ENCODE measurements around the gene LYPD8. TPM values are rescaled to one million over a fixed set of nuclear protein-coding genes. Genes with fewer than 3 reads are reported as not detected.

LYPD8 gene
- total RNA-seq, 1 donor from 2014 or later = not detected

DNA sequence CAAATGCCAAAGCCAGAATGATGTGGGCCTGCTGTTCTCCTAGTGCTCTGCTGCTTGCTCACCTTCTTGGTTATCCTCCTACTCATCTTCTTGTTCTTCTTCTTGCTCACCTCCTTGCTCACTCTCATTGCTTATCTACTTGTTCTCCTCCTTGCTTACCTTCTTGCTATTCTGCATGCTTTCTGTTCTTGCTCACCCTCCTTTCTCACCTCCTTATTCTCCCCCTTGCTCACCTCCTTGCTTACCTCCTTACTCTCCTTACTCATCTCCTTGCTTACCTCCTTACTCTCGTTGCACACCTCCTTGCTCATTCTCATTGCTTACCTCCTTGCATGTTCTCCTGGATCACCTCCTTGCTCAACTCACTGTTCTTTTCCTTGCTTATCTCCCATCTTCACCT lies 52.8 kb downstream of the LYPD8 start, which contains the start of gene OR14I1:
Gene OR14I1, minus strand, starts transcription at position 53 of the 400 bp plus-strand sequence.
- no peak for DNase-seq (ENCODE audit: extremely low read depth, low read depth, low spot score)

DNA sequence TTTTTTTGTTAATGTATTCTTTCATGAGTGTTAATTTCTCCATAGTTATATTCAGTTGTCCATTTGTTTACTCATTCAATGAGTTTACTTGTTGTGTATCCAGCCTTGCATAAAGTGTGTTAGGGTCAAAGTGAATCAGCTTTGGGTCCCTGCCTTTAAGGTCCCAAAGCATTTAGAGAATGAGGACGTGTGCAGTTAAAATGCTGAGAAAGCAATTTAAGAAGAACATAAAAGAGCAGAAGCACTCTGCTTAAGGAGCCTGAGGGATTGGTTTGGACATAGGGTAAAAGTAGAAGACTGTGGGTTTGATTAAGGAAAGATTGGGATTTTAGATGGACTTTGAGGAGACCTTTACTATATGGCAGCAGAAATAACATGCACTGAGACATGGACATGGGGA lies 56.5 kb downstream of the LYPD8 start:
- DNase-seq (ENCODE audit: extremely low read depth, low read depth, low spot score) = no peak

DNA sequence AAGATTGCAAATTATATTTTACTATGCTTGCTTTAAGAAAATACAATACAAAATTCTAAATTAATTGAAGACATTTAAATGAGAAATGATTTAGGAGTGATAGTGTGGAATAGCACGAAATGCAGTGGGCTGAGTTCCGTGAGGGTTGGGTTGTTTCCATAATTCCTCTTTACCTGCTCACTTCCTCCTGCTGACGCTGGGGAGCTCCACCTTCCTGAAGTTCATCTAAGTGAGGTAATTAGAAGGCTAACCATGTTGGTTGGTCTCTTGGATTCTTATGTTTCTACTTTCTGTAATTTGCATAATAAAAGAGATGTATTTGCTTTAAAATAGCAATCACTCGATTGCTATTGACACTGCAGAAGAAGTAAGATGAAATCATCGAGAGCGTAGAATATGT lies 57.7 kb downstream of the LYPD8 start:
- DNase-seq (ENCODE audit: extremely low read depth, low read depth, low spot score) = no peak

DNA sequence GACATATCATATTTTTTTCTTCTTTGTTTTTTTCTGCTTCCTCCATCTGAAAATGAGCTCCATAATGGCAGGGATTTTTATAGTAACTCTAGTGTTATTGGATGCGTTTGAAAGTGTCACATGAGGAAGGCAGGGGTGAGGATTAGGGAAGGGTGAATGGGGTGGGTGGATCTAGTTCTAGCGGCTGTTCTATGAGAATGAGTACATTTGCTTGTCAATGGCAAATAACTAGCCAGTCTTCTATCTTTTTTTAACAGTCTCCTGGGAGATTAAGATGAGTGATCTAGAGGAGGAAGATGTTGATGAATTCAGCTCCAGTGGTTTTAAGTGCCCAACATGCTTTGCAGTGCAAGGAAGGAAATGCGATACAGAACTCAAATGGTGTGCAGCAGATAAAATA lies 58.8 kb downstream of the LYPD8 start:
- DNase-seq (ENCODE audit: extremely low read depth, low read depth, low spot score) = no peak

DNA sequence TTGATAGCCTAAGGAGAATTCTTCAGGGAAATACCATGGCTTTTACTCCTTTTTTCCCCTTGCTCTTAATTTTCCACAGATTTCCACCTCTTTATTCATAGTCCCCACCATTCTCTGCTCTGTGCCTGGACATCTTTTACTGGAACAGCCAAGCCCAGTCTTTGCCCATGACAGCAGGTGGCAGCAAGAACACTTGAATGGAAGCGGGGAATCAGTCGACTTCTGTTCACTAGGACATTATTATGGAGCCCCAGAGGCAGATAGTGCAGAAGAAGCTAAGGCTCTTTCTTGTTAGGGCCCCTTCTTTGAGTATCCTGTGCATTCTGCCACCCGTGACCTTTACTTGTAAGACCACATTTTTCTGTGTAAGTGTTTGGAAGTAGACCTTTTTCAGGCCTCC lies 59.3 kb downstream of the LYPD8 start:
- DNase-seq (ENCODE audit: extremely low read depth, low read depth, low spot score) = no peak

DNA sequence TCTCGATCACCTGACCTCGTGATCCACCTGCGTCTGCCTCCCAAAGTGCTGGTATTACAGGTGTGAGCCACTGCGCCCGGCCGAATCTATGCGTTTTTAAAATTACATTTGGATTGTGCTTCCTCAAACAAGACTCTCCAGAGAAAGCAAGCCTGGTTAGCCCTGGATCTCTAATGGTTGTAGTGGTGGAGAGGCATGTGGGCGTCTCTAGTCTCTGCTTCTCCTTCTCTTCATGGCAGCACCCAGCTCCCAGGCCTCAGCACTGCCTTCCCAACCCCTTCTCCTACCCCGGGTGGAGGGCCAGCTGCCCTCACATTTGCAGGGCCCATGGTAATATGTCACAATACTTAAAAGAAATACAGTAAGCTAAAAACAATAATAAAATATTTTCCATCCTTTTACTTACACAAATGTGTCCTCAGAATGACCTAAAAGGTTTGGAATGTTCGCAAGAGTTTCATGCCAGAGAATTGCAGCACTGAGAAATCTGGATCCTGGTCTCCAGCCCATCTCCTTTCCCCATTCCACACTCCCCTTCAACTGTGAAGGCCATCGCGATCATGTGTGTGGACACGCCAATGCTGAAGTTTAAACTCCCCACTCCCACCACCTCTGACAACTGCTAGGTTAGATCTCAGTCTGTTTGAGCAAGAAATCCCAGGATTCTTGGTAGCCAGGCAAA lies 60.0 kb downstream of the LYPD8 start:
- no peak for DNase-seq (ENCODE audit: extremely low read depth, low read depth, low spot score)

DNA sequence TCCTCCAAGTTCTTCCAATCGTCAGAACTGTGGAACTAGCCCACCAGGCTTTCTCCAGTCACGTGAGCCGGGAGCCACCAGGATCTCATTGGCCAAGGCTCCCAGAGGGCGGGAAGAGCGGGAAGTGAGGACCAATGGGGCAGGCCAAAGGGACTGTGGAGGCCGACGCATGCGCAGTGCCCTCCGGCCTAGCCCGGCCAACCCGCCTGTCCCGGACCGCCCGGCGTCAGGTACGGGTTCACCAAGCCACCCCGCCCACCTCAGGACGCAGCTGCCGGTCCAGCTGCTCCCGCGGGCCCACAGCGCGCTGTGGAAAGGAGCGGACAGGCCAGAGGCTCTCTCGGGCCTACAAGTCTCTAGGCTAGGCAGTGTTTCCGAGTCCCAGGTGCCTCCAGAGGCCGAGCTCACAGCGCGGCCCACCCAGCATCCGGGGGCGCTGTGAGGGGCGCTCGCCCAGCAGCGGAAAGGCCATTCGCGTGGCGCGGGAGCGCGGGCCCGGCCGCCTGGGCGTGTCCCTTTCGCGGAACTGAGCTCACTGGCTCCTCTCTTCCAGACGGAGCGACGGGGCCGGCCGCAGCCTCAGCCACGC lies 63.9 kb downstream of the LYPD8 start:
- DNase-seq (ENCODE audit: extremely low read depth, low read depth, low spot score) = no peak

Other genes with a start within 250 kb of the LYPD8 start
- not detected in 2 replicates for gene OR2G6, start 247.7 kb downstream of the LYPD8 start, total RNA-seq
- gene OR2T29, start 193.0 kb downstream of the LYPD8 start, total RNA-seq = not detected in 2 replicates
- not detected in 2 replicates for gene OR2T34, start 181.0 kb downstream of the LYPD8 start, total RNA-seq
- not detected in 2 replicates for gene OR2T10, start 158.1 kb downstream of the LYPD8 start, total RNA-seq
- gene OR2T11, start 120.7 kb downstream of the LYPD8 start, total RNA-seq = not detected in 2 replicates
- not detected in 2 replicates for gene OR2T35, start 110.5 kb downstream of the LYPD8 start, total RNA-seq
- gene OR2T27, start 100.2 kb downstream of the LYPD8 start, total RNA-seq = not detected in 2 replicates
- gene OR14I1, start 53.0 kb downstream of the LYPD8 start, total RNA-seq = not detected in 2 replicates
- 25.1 and 29.3 TPM in 2 replicates for gene SH3BP5L, start 70.2 kb upstream of the LYPD8 start, total RNA-seq
- 21.8 and 23.3 TPM in 2 replicates for gene ZNF672, start 82.5 kb upstream of the LYPD8 start, total RNA-seq
- gene ZNF692, start 103.3 kb upstream of the LYPD8 start, total RNA-seq = 18.3 and 38.2 TPM in 2 replicates
- gene PGBD2, start 150.5 kb upstream of the LYPD8 start, total RNA-seq = 2.9 and 6.1 TPM in 2 replicates

Data from glomerular endothelial cell (primary cell).